Osteocyte (in vitro differentiated cells): ENCODE measurements around the gene NRIP1. TPM values are rescaled to one million over a fixed set of nuclear protein-coding genes. Genes with fewer than 3 reads are reported as not detected.

Experiments used
- DNase-seq: peaks from one replicate; pipeline ENCODE4 v3.0.0; 2021; ENCODE audit warnings: mixed read lengths; ENCODE audit not compliant: unreplicated experiment; ENCODE audit errors: extremely low spot score
- H3K27ac Mint-ChIP-seq: one replicate; pipeline ENCODE4 v1.8.0; 2021; ENCODE audit warnings: mild to moderate bottlenecking, mixed read lengths; ENCODE audit not compliant: unreplicated experiment
- H3K27me3 Mint-ChIP-seq: one replicate; pipeline ENCODE4 v1.8.0; 2021; ENCODE audit warnings: mixed read lengths; ENCODE audit not compliant: unreplicated experiment
- H3K36me3 Mint-ChIP-seq: one replicate; pipeline ENCODE4 v1.8.0; 2021; ENCODE audit warnings: mixed read lengths; ENCODE audit not compliant: unreplicated experiment
- H3K4me1 Mint-ChIP-seq: one replicate; pipeline ENCODE4 v1.8.0; 2021; ENCODE audit warnings: mixed read lengths; ENCODE audit not compliant: unreplicated experiment
- H3K4me3 Mint-ChIP-seq: one replicate; pipeline ENCODE4 v1.8.0; 2021; ENCODE audit warnings: mild to moderate bottlenecking, moderate library complexity, mixed read lengths; ENCODE audit not compliant: unreplicated experiment
- H3K9me3 Mint-ChIP-seq: one replicate; pipeline ENCODE4 v1.8.0; 2021; ENCODE audit warnings: mixed read lengths; ENCODE audit not compliant: unreplicated experiment
- total RNA-seq: library from RNA; stranded (reverse); gene quantifications from 2 replicates; pipeline ENCODE4 v1.2.1, GENCODE V29; 2021
- TF ChIP-seq, protein P1 (sequence below): fragments of 200-600 bp; sonication (generic); IDR thresholded peaks from 2 replicates; pipeline ENCODE4 v1.5.0; 2021; ENCODE audit warnings: antibody characterized with exemption, mild to moderate bottlenecking, moderate library complexity

The NRIP1 gene
- total RNA-seq, 1 donor from 2014 or later = 17.4 TPM

DNA sequence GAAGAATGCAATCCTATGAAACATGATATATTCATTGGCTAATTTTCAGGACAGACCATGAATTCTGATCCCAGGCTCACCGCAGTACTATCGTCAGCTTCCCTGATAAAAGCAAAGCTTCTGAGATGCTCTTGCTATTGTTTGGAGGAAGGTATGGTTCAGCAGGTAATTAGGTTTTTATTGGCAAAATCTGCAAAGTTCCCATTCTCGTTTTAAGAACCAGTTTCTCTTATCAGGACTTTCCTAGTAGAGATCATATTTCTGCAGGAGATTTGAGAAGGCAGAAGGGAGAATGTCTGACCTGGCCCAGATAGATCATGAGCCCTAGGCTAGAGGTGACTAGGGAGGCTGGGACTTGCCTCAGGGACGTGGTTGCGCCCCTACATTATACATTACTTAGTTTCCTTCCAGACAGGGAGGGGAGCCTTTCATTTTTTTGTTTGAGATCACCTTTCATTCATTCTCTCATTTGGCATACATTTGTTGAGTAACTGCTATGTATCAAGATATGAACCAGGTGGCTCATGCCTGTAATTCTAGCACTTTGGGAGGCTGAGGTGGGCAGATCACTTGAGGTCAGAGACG, 108.8 kb downstream of the NRIP1 start:
- H3K4me3 Mint-ChIP-seq = no peak overlapping the region
- H3K9me3 Mint-ChIP-seq = no peaks in the 10 kb centered on the region
- TF ChIP-seq, protein P1, sequence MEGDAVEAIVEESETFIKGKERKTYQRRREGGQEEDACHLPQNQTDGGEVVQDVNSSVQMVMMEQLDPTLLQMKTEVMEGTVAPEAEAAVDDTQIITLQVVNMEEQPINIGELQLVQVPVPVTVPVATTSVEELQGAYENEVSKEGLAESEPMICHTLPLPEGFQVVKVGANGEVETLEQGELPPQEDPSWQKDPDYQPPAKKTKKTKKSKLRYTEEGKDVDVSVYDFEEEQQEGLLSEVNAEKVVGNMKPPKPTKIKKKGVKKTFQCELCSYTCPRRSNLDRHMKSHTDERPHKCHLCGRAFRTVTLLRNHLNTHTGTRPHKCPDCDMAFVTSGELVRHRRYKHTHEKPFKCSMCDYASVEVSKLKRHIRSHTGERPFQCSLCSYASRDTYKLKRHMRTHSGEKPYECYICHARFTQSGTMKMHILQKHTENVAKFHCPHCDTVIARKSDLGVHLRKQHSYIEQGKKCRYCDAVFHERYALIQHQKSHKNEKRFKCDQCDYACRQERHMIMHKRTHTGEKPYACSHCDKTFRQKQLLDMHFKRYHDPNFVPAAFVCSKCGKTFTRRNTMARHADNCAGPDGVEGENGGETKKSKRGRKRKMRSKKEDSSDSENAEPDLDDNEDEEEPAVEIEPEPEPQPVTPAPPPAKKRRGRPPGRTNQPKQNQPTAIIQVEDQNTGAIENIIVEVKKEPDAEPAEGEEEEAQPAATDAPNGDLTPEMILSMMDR = no peak
- H3K36me3 Mint-ChIP-seq = no peaks in the 10 kb centered on the region
- H3K27ac Mint-ChIP-seq = no peak overlapping the region
- no peaks in the 10 kb centered on the region for H3K4me1 Mint-ChIP-seq
- no peaks in the 10 kb centered on the region for H3K27me3 Mint-ChIP-seq
- no peak for DNase-seq

DNA sequence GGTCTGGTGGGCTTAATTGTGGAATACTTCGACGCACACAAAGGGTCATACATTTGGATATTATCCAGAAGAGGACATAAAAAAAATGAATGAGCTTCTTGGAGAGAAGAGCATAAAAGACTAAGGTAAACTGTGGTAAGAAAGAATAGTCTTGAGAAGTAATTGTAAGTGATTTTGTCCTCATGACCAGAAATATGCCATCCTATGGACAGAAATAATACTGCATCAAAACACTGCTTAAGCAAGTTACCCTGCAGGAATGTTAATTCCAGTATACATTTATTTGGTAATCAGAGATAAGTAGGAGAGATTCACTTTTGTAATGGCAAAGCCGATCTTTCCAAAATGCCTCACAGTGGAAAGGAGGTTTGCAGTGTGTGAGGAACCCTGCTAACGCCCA, 111.9 kb downstream of the NRIP1 start:
- Mint-ChIP-seq H3K36me3 (no peaks in the 10 kb centered on the region), H3K4me3 (no peak overlapping the region), H3K27me3 (no peaks in the 10 kb centered on the region), H3K27ac (no peak overlapping the region), H3K9me3 (peaks cover 8% of the 10 kb centered on the region), H3K4me1 (no peaks in the 10 kb centered on the region)
- TF ChIP-seq, protein P1 = no peak
- DNase-seq = no peak

DNA sequence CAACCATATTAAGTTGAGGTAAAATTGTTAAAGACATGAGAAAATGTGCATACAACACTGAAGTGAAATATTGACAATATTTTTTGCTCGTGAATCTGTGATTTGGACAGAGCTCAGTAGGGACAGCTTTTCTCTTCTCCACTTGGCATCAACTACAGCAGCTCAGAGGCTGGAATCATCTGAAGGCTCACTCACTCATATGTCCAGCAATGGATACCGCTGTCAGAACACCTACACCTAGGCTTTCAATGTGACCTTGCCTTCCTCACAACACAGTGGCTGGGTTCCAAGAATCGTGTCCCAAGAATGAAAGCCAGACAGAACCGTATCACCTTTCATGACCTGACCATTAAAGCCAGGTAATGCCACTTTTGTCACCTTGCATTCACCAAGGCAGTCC, 115.2 kb downstream of the NRIP1 start:
- Mint-ChIP-seq H3K27ac (no peak overlapping the region), H3K4me3 (no peak overlapping the region), H3K27me3 (no peaks in the 10 kb centered on the region), H3K4me1 (no peaks in the 10 kb centered on the region), H3K36me3 (no peaks in the 10 kb centered on the region), H3K9me3 (peaks cover 8% of the 10 kb centered on the region)
- TF ChIP-seq, protein P1 = no peak
- no peak for DNase-seq

DNA sequence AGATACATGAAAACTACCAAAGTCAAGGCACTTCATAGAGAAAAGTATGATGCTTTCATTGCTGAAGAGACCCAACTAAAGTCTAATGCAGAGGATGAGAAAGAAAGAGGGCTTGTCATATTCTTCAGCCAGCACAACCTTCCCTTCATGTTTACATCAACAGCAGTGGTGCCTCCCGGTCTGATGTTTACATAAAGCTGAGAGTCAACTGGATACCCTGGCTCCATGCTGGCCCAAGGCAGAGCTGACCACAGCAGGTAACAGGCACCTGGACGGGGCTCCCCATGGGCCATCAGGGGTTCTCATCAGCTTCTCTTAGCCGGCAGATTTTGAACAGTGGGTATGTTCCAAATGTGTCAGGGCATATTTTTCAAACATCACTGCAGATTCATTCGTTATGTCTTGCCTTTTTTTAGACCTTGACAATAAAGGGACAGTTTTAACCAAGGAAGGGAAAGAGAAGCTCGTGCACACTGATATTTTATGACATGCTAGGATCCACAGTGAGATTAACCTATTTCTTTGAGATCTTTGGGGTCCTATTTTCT, 117.1 kb downstream of the NRIP1 start:
- TF ChIP-seq, protein P1 = no peak
- no peak for DNase-seq
- Mint-ChIP-seq H3K4me3 (no peak overlapping the region), H3K9me3 (peaks cover 8% of the 10 kb centered on the region), H3K27ac (no peak overlapping the region), H3K4me1 (no peaks in the 10 kb centered on the region), H3K36me3 (no peaks in the 10 kb centered on the region), H3K27me3 (no peaks in the 10 kb centered on the region)

DNA sequence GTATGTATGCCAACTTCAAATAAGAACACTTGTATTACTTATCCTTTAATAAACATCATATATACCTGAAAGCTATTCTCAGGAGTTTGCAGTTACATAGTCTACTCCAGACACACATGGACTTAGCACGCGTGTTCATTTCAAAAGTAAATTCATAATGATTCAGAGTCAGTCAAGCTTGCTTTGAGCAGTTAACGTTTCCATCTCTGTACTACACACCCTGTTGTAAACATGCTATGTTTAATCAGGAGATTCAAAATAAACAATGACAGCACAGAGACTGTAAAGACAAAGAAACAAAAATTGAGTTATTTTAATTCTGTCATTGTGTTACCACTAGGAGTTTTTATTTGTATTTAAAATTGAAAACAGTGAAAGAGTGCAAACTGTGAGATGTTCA, 119.6 kb downstream of the NRIP1 start:
- DNase-seq = no peak
- H3K36me3 Mint-ChIP-seq = no peaks in the 10 kb centered on the region
- no peaks in the 10 kb centered on the region for H3K4me1 Mint-ChIP-seq
- H3K4me3 Mint-ChIP-seq = no peak overlapping the region
- TF ChIP-seq, protein P1 = no peak
- H3K27ac Mint-ChIP-seq = no peak overlapping the region
- H3K9me3 Mint-ChIP-seq = peaks cover 11% of the 10 kb centered on the region
- H3K27me3 Mint-ChIP-seq = no peaks in the 10 kb centered on the region
